Spleen (tissue), 7 donors: Measurements from ENCODE around the gene ST6GALNAC3.

ENCODE experiments used
- CTCF ChIP-seq, 11 experiments: fragments of 200-600 bp in 7 of 11; fragments of 450-650 bp in 4 of 11; sonication (generic) in 4 of 11; IDR thresholded peaks in 8 of 11; conservative IDR thresholded peaks in 3 of 11; 1 replicate in 7 of 11; 2 replicates in 4 of 11; pipeline versions ENCODE4 v1.4.0 to v1.8.0; 2016 to 2021; ENCODE audit warnings: antibody characterized with exemption in 11 of 11, inconsistent platforms in 4 of 11, mild to moderate bottlenecking in 1 of 11
- POLR2A ChIP-seq, 3 donors: fragments of 450-650 bp; IDR thresholded peaks; one replicate each; pipeline ENCODE4 v1.5.1; 2017; ENCODE audit warnings: antibody characterized with exemption in 3 of 3, mild to moderate bottlenecking in 1 of 3
- donor health status: DM: no; HTN: no; CAD: no; lungs with moderate emphysema.
- donor health status: DM: no; HTN: no; CAD: no.
- donor health status: DM: no; HTN: no; CAD: no.

- TF ChIP-seq CTCF (IDR thresholded peaks at IDR 0.05 in 8 of 11, conservative IDR thresholded peaks at IDR 0.05 in 3 of 11) (no peak), POLR2A (IDR thresholded peaks at IDR 0.05) (no peak)
Measured at GRCh38 chr1:76264642-76265041, 190.1 kb downstream of the ST6GALNAC3 start.
